ENCODE results near the gene HEG1.
A peak's percentile ranks its signal among the peaks of the same experiment; 100 is the strongest.

The HEG1 gene, protein sequence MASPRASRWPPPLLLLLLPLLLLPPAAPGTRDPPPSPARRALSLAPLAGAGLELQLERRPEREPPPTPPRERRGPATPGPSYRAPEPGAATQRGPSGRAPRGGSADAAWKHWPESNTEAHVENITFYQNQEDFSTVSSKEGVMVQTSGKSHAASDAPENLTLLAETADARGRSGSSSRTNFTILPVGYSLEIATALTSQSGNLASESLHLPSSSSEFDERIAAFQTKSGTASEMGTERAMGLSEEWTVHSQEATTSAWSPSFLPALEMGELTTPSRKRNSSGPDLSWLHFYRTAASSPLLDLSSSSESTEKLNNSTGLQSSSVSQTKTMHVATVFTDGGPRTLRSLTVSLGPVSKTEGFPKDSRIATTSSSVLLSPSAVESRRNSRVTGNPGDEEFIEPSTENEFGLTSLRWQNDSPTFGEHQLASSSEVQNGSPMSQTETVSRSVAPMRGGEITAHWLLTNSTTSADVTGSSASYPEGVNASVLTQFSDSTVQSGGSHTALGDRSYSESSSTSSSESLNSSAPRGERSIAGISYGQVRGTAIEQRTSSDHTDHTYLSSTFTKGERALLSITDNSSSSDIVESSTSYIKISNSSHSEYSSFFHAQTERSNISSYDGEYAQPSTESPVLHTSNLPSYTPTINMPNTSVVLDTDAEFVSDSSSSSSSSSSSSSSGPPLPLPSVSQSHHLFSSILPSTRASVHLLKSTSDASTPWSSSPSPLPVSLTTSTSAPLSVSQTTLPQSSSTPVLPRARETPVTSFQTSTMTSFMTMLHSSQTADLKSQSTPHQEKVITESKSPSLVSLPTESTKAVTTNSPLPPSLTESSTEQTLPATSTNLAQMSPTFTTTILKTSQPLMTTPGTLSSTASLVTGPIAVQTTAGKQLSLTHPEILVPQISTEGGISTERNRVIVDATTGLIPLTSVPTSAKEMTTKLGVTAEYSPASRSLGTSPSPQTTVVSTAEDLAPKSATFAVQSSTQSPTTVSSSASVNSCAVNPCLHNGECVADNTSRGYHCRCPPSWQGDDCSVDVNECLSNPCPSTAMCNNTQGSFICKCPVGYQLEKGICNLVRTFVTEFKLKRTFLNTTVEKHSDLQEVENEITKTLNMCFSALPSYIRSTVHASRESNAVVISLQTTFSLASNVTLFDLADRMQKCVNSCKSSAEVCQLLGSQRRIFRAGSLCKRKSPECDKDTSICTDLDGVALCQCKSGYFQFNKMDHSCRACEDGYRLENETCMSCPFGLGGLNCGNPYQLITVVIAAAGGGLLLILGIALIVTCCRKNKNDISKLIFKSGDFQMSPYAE (N-terminal part only)

DNA sequence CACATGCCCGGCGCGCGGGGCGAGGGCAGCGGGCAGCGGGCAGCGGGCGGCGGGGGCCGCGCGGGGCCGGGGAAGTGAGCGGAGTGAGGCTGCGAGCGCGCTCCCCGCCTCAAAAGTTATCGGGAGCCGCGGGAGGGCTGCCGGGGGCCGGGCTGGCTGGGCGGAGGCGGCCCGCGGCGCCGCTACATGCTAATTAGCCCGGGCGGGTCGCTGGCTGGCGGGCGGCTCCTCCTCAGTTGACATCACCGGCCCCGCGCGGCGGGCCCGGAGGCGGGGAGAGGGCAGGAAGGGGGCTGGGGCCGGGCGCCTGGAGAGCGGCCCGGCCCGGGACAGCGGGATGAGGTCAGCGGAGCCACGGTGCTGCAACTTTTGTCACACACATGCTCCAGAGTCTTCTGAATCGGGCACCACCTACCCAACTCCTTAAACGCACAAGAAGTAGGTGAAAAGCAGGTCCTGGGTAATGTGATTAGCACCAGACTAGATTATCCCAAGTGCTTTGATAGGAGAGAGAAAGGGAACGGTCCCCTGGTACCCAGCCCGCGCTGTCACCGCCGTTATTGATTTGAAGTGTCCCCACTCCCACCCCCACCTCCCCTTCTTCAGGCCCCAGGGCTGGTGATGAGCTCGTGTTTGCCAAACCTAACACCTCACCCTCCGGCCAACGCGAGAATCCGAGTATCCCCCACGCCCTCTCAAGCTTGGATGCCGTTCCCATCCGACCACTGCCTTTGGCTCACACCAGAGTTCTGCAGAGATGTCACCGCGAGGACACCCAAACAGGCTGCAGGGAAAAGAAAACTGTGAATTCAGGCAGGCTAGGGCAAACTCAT is at the start of gene HEG1:
Gene HEG1, minus strand, starts transcription at position 85 of the 833 bp plus-strand sequence. CDS start 107 bp downstream, outside the sequence.
- FAIRE-seq, result no peak
- TF ChIP-seq, protein P1, sequence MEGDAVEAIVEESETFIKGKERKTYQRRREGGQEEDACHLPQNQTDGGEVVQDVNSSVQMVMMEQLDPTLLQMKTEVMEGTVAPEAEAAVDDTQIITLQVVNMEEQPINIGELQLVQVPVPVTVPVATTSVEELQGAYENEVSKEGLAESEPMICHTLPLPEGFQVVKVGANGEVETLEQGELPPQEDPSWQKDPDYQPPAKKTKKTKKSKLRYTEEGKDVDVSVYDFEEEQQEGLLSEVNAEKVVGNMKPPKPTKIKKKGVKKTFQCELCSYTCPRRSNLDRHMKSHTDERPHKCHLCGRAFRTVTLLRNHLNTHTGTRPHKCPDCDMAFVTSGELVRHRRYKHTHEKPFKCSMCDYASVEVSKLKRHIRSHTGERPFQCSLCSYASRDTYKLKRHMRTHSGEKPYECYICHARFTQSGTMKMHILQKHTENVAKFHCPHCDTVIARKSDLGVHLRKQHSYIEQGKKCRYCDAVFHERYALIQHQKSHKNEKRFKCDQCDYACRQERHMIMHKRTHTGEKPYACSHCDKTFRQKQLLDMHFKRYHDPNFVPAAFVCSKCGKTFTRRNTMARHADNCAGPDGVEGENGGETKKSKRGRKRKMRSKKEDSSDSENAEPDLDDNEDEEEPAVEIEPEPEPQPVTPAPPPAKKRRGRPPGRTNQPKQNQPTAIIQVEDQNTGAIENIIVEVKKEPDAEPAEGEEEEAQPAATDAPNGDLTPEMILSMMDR (IDR thresholded peaks at IDR 0.05; ENCODE audit: insufficient read depth, missing control alignments), result no peak
- DNase-seq (ENCODE audit: insufficient read length, low spot score), result peak; percentile 81

DNA sequence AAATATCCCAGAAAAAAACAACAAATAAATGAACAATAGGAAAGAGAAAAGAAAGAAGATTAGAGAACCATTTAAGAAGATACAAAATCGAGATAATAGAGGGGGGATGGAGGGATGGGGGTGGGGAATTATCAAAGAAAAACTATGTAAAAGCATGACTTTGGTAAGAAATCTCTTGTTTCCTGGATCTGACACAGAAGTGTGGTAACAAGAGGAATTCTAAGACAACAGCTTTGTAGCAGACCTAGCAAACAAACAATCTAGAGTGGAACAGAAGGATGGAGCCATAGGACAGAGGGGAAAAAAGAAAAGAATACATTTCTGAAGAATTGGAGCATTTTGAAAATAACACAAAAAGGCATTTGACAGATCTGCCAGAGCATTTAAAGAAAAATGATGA is 49.3 kb upstream of the HEG1 start:
- DNase-seq (ENCODE audit: insufficient read length, low spot score), result no peak
- TF ChIP-seq, protein P1 (IDR thresholded peaks at IDR 0.05; ENCODE audit: insufficient read depth, missing control alignments), result no peak
- FAIRE-seq, result no peak

DNA sequence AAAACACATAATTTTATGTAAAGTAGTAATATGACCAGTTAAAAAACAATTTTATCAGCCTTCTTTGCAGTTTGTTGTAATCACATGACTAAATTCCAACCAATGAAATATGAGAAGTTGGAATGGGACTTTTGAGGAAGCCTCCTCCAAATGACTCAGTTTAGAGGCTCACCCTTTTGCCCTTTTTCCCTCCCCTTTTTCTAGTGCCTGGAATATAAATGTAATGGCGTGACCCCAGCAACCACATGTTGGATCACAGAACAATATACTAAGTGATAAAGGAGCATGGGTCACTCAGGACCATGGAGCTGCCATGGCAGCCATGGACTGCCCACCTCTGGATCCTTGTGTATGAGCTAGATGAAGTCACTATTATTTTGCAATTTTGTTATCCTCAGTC is 48.8 kb upstream of the HEG1 start:
- DNase-seq (ENCODE audit: insufficient read length, low spot score), result no peak

DNA sequence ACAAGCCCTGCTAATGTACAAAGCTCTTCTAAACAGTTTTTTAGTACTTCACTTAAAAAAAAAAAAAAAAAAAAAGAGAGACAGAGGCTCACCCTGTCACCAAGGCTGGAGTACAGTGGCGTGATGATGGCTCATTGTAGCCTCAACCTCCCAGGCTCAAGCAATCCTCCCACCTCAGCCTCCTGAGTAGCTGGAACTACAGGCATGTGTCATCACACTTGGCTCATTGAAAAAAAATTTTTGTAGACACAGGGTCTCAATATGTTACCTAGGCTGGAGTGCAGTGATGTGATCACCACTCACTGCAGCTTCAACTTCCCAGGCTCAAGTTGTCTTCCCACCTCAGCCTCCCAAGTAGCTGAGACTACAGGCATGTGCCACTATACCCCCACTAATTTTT is 47.6 kb upstream of the HEG1 start:
- DNase-seq (ENCODE audit: insufficient read length, low spot score) (no peak), FAIRE-seq (no peak)
- TF ChIP-seq, protein P1 (IDR thresholded peaks at IDR 0.05; ENCODE audit: insufficient read depth, missing control alignments), result no peak

More for the DNA sequence above, 48.8 kb upstream of the HEG1 start:
- FAIRE-seq, result no peak
- TF ChIP-seq, protein P1 (IDR thresholded peaks at IDR 0.05; ENCODE audit: insufficient read depth, missing control alignments), result no peak

DNA sequence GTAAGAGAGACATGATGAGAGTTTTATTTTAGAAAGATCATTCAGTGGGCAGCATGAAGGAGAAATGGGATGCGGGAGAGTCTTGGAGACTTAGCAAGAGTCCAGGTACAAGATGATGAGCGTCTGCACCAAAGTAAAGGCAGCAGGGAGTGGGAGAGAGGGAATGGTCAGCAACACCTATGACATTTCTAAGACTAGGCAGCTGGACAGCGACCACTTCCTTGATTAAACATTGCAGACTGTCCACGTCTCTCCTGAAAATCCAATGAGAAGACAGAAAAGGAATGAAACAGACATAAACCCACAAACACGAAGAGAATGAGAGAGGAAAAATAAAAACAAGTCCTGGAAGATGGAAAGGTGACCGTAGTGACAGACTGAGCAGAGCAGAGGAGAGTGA is 46.7 kb upstream of the HEG1 start:
- DNase-seq (ENCODE audit: insufficient read length, low spot score) (no peak), FAIRE-seq (no peak)
- TF ChIP-seq, protein P1 (IDR thresholded peaks at IDR 0.05; ENCODE audit: insufficient read depth, missing control alignments), result no peak

Data from D721Med (cell line).